A549 treated with RU486 at 1 μM for 4 hours (cell line): ENCODE measurements around the gene MGP. TPM values are rescaled to one million over a fixed set of nuclear protein-coding genes. Genes with fewer than 3 reads are reported as not detected.

Experiments
- total RNA-seq: library from RNA; stranded (reverse); fragments of 200-300 nt; extraction: Qiagen RNA extraction; gene quantifications from 5 replicates; pipeline ENCODE4 v1.2.3, GENCODE V29; 2022; ENCODE audit warnings: low read depth

The MGP gene
- total RNA-seq, result not detected in 5 replicates

GRCh38 chr12:14885718-14886221 is at the start of gene MGP:
TSS of gene MGP (minus strand) at chr12:14885854. CDS start at chr12:14885791, 63 bp downstream.

DNA sequence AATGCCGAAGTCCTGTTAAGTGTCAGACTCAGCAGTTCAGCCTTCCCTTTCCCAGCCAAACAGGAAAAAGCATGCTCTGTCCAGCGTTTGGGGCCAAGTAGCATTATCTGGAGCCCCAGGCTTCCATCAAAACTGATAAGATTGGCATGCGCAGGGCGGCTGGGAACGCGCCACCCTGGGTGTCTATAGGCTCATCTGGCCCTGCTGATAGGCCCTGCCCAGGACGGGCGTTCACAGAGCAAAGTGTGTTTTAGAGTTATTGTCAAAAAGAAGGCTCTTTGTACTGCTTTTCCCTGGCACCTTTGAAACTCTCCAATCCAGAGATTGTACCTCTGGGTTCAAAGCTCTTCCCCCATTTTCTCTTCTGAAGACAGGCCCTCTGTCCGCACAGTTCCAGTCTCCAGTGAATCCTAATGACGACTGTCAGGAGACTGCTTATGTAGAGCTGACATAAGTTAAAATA is 42.2 kb downstream of the MGP start, which contains the start of gene ART4:
ART4 (minus strand) TSS at position 102 of the 463 bp plus-strand sequence. CDS start 413 bp downstream, outside the sequence.

Other genes with a start within 250 kb of the MGP start
- gene GUCY2C, start 189.3 kb downstream of the MGP start, total RNA-seq, result 0.08 TPM in 1 of 5 replicates, not detected in the others
- 46.8 to 52.0 TPM (median 50.0 TPM) in 5 replicates for gene WBP11, start 82.4 kb downstream of the MGP start, total RNA-seq
- 0.95 to 1.9 TPM (median 1.7 TPM) in 5 replicates for gene C12orf60, start 82.2 kb downstream of the MGP start, total RNA-seq
- gene SMCO3, start 71.7 kb downstream of the MGP start, total RNA-seq, result not detected in 5 replicates
- gene ART4, start 42.3 kb downstream of the MGP start, total RNA-seq, result 0.16 TPM in 1 of 5 replicates, not detected in the others
- gene ERP27, start 52.7 kb upstream of the MGP start, total RNA-seq, result not detected in 5 replicates
- 1.0 to 1.9 TPM (median 1.4 TPM) in 5 replicates for gene ARHGDIB, start 75.7 kb upstream of the MGP start, total RNA-seq
- gene PDE6H, start 87.2 kb upstream of the MGP start, total RNA-seq, result not detected in 5 replicates